Measurements from ENCODE around the gene ACO2.
A peak's percentile ranks its signal among the peaks of the same experiment; 100 is the strongest.
"Not testable (repeated sequence)": the region's sequence is repeated elsewhere in the genome, so short reads cannot be mapped to it uniquely, and the experiment has no call there.

The ACO2 gene

GRCh38 chr22:41458161-41458728, 10.7 kb upstream of the ACO2 start:
- no peak for DNase-seq
- peaks cover 3% of the 10 kb centered on the region for H3K27me3 Mint-ChIP-seq (ENCODE audit: low read depth, poor library complexity)
- H3K36me3 Mint-ChIP-seq (ENCODE audit: low read depth): peaks cover 31% of the 10 kb centered on the region
- H3K4me1 Mint-ChIP-seq: no peaks in the 10 kb centered on the region
- H3K4me3 Mint-ChIP-seq: no peak overlapping the region
- no peaks in the 10 kb centered on the region for H3K9me3 Mint-ChIP-seq
- H3K27ac Mint-ChIP-seq: no peak overlapping the region
- no peak for TF ChIP-seq CTCF (IDR thresholded peaks at IDR 0.05)

- Mint-ChIP-seq H3K27me3 (ENCODE audit: low read depth, poor library complexity) (peaks cover 3% of the 10 kb centered on the region), H3K9me3 (no peaks in the 10 kb centered on the region), H3K4me3 (no peak overlapping the region), H3K4me1 (no peaks in the 10 kb centered on the region), H3K36me3 (ENCODE audit: low read depth) (peaks cover 36% of the 10 kb centered on the region), H3K27ac (no peak overlapping the region)
- DNase-seq: no peak
- no peak for TF ChIP-seq CTCF (IDR thresholded peaks at IDR 0.05)
Measured at GRCh38 chr22:41459431-41459830, 9.5 kb upstream of the ACO2 start.

- H3K27me3 Mint-ChIP-seq (ENCODE audit: low read depth, poor library complexity); H3K4me3 Mint-ChIP-seq; H3K9me3 Mint-ChIP-seq; DNase-seq; H3K27ac Mint-ChIP-seq; H3K4me1 Mint-ChIP-seq: not testable (repeated sequence)
- H3K36me3 Mint-ChIP-seq (ENCODE audit: low read depth): peaks cover 42% of the 10 kb centered on the region
Measured at GRCh38 chr22:41460071-41460470, 8.8 kb upstream of the ACO2 start.

GRCh38 chr22:41461901-41462300, 7.0 kb upstream of the ACO2 start:
- no peak for DNase-seq
- no peak overlapping the region for H3K27ac Mint-ChIP-seq
- H3K9me3 Mint-ChIP-seq: no peaks in the 10 kb centered on the region
- no peak for TF ChIP-seq CTCF (IDR thresholded peaks at IDR 0.05)
- H3K4me3 Mint-ChIP-seq: no peak overlapping the region
- H3K27me3 Mint-ChIP-seq (ENCODE audit: low read depth, poor library complexity): peaks cover 3% of the 10 kb centered on the region
- peaks cover under 1% of the 10 kb centered on the region for H3K4me1 Mint-ChIP-seq
- H3K36me3 Mint-ChIP-seq (ENCODE audit: low read depth): peaks cover 50% of the 10 kb centered on the region

- Mint-ChIP-seq H3K4me3 (peak overlapping the region; percentile 93), H3K27me3 (ENCODE audit: low read depth, poor library complexity) (no peaks in the 10 kb centered on the region), H3K36me3 (ENCODE audit: low read depth) (peaks cover 27% of the 10 kb centered on the region), H3K4me1 (peaks cover 41% of the 10 kb centered on the region), H3K9me3 (no peaks in the 10 kb centered on the region), H3K27ac (peak overlapping the region; percentile 100)
- TF ChIP-seq CTCF (IDR thresholded peaks at IDR 0.05): no peak
- no peak for DNase-seq
Measured at GRCh38 chr22:41469218-41469851, 418 bp downstream of the ACO2 start.

GRCh38 chr22:41470886-41471285, 2.0 kb downstream of the ACO2 start:
- DNase-seq: no peak
- peak overlapping the region; percentile 93 for H3K4me3 Mint-ChIP-seq
- H3K27ac Mint-ChIP-seq: no peak overlapping the region
- H3K27me3 Mint-ChIP-seq (ENCODE audit: low read depth, poor library complexity): no peaks in the 10 kb centered on the region
- no peaks in the 10 kb centered on the region for H3K9me3 Mint-ChIP-seq
- H3K4me1 Mint-ChIP-seq: peaks cover 41% of the 10 kb centered on the region
- no peak for TF ChIP-seq CTCF (IDR thresholded peaks at IDR 0.05)
- H3K36me3 Mint-ChIP-seq (ENCODE audit: low read depth): peaks cover 17% of the 10 kb centered on the region
